CD14-positive monocyte (primary cell): ENCODE results near the gene CDCA7. TPM values are rescaled to one million over a fixed set of nuclear protein-coding genes. Genes with fewer than 3 reads are reported as not detected.
"Not testable (repeated sequence)": the region's sequence is repeated elsewhere in the genome, so short reads cannot be mapped to it uniquely, and the experiment has no call there.

Experiments
- DNase-seq, 3 donors: peaks; one replicate each; pipeline ENCODE4 v3.0.0-alpha.2; 2011 to 2022
- H2AFZ ChIP-seq: 2 replicates; pipeline ENCODE4 v1.6.0; 2012; ENCODE audit warnings: mild to moderate bottlenecking, low read depth, low read length, inconsistent platforms; ENCODE audit not compliant: insufficient read depth, poor library complexity, severe bottlenecking
- H3K27ac ChIP-seq, 2 donors: 1 replicate in 1 of 2; 2 replicates in 1 of 2; pipeline ENCODE4 v1.5.1; 2012 to 2013; ENCODE audit warnings: low read length in 2 of 2, control low read depth in 1 of 2, inconsistent platforms in 1 of 2, low read depth in 1 of 2, mild to moderate bottlenecking in 1 of 2
- H3K27me3 ChIP-seq, 2 donors: one replicate each; pipeline versions ENCODE4 v1.6.0 to v1.6.1; 2011 to 2013; ENCODE audit warnings: low read length in 2 of 2; ENCODE audit not compliant: control insufficient read depth in 2 of 2, insufficient read depth in 2 of 2
- H3K36me3 ChIP-seq, 2 donors: replicated peaks in 1 of 2; 1 replicate in 1 of 2; 2 replicates in 1 of 2; pipeline versions ENCODE4 v1.5.1 to v1.6.1; 2012 to 2013; ENCODE audit warnings: low read length in 2 of 2, control low read depth in 1 of 2, inconsistent platforms in 1 of 2, mild to moderate bottlenecking in 1 of 2; ENCODE audit not compliant: insufficient read depth in 2 of 2, control insufficient read depth in 1 of 2
- H3K4me1 ChIP-seq, 2 donors: 1 replicate in 1 of 2; 2 replicates in 1 of 2; pipeline versions ENCODE4 v1.5.1 to v1.6.1; 2012 to 2013; ENCODE audit warnings: low read length in 2 of 2, control low read depth in 1 of 2, inconsistent platforms in 1 of 2, mild to moderate bottlenecking in 1 of 2, moderate library complexity in 1 of 2; ENCODE audit not compliant: insufficient read depth in 2 of 2, control insufficient read depth in 1 of 2
- H3K4me2 ChIP-seq: replicated peaks from 2 replicates; pipeline ENCODE3; 2012; ENCODE audit warnings: low read length, moderate library complexity, mild to moderate bottlenecking; ENCODE audit not compliant: poor library complexity, severe bottlenecking; ENCODE audit errors: extremely low read depth
- H3K4me3 ChIP-seq, 3 experiments: fragments of 200-600 bp in 1 of 3; sonication (generic) in 1 of 3; replicated peaks in 1 of 3; 1 replicate in 2 of 3; 2 replicates in 1 of 3; pipeline ENCODE4 v1.5.1; 2011 to 2013; ENCODE audit warnings: low read length in 3 of 3, mild to moderate bottlenecking in 3 of 3, control low read depth in 2 of 3, low read depth in 2 of 3, inconsistent platforms in 1 of 3, moderate library complexity in 1 of 3
- H3K79me2 ChIP-seq: 2 replicates; pipeline ENCODE4 v1.6.0; 2012; ENCODE audit warnings: mild to moderate bottlenecking, control low read depth, inconsistent platforms, low read length, moderate library complexity; ENCODE audit not compliant: insufficient read depth
- H3K9ac ChIP-seq: 2 replicates; pipeline ENCODE4 v1.6.0; 2017; ENCODE audit warnings: low read length, mild to moderate bottlenecking; ENCODE audit not compliant: insufficient read depth, poor library complexity, severe bottlenecking
- H3K9me3 ChIP-seq, 2 donors: replicated peaks in 1 of 2; 1 replicate in 1 of 2; 2 replicates in 1 of 2; pipeline versions ENCODE4 v1.5.1 to v1.6.1; 2012 to 2013; ENCODE audit warnings: low read length in 2 of 2, control low read depth in 1 of 2; ENCODE audit not compliant: control insufficient read depth in 1 of 2, insufficient read depth in 1 of 2
- H4K20me1 ChIP-seq: 2 replicates; pipeline ENCODE4 v1.6.0; 2012; ENCODE audit warnings: mild to moderate bottlenecking, low read length, control low read depth, moderate library complexity; ENCODE audit not compliant: insufficient read depth
- H3K27ac Mint-ChIP-seq, 7 donors: one replicate each; pipeline ENCODE4 v1.8.0; 2020; ENCODE audit warnings: mild to moderate bottlenecking in 7 of 7, mixed read lengths in 7 of 7, moderate library complexity in 6 of 7, inconsistent platforms in 2 of 7
- H3K27me3 Mint-ChIP-seq, 3 donors: one replicate each; pipeline ENCODE4 v1.8.0; 2021 to 2022; ENCODE audit warnings: low read depth in 3 of 3, mild to moderate bottlenecking in 3 of 3, mixed read lengths in 3 of 3, moderate library complexity in 3 of 3, inconsistent platforms in 1 of 3
- H3K36me3 Mint-ChIP-seq, 2 donors: one replicate each; pipeline ENCODE4 v1.8.0; 2020; ENCODE audit warnings: mixed read lengths in 2 of 2, inconsistent platforms in 1 of 2, mild to moderate bottlenecking in 1 of 2
- H3K4me1 Mint-ChIP-seq: one replicate; pipeline ENCODE4 v1.8.0; 2020; ENCODE audit warnings: mild to moderate bottlenecking, mixed read lengths
- H3K4me3 Mint-ChIP-seq, 2 donors: one replicate each; pipeline ENCODE4 v1.8.0; 2020; ENCODE audit warnings: mild to moderate bottlenecking in 2 of 2, mixed read lengths in 2 of 2, moderate library complexity in 1 of 2
- H3K9me3 Mint-ChIP-seq, 7 donors: one replicate each; pipeline ENCODE4 v1.8.0; 2020 to 2022; ENCODE audit warnings: mixed read lengths in 7 of 7, mild to moderate bottlenecking in 6 of 7, moderate library complexity in 6 of 7, inconsistent platforms in 2 of 7
- CTCF ChIP-seq: fragments of 200-600 bp; IDR thresholded peaks from one replicate; pipeline ENCODE4 v1.8.0; 2022; ENCODE audit warnings: antibody characterized with exemption, mild to moderate bottlenecking
- WGBS: methylation state at CpG from one replicate; pipeline ENCODE4 v1.1.5; 2013; ENCODE audit warnings: missing lambda C conversion rate; ENCODE audit not compliant: insufficient coverage; 5-methylcytosine and 5-hydroxymethylcytosine counted together
- intact Hi-C, 2 donors: fragments of 100-400 bp; cut with micrococcal nuclease; formaldehyde crosslinking; loops; one replicate each; pipeline versions ENCODE4 v1.15.0 to v1.15.1; 2023
- polyA plus RNA-seq, 3 donors: library from polyadenylated mRNA; depleted of rRNA in 1 of 3; unstranded in 2 of 3; stranded (reverse) in 1 of 3; fragments of 300-500 nt in 2 of 3; fragments of >200 nt in 1 of 3; fragmentation: Illumina TruSeq in 2 of 3; gene quantifications; 1 replicate in 2 of 3; 2 replicates in 1 of 3; pipeline ENCODE4 v1.2.3, GENCODE V29; 2012 to 2021

The CDCA7 gene
- polyA plus RNA-seq, 3 donors = 0.54 to 1.7 (median 0.66) TPM

DNA sequence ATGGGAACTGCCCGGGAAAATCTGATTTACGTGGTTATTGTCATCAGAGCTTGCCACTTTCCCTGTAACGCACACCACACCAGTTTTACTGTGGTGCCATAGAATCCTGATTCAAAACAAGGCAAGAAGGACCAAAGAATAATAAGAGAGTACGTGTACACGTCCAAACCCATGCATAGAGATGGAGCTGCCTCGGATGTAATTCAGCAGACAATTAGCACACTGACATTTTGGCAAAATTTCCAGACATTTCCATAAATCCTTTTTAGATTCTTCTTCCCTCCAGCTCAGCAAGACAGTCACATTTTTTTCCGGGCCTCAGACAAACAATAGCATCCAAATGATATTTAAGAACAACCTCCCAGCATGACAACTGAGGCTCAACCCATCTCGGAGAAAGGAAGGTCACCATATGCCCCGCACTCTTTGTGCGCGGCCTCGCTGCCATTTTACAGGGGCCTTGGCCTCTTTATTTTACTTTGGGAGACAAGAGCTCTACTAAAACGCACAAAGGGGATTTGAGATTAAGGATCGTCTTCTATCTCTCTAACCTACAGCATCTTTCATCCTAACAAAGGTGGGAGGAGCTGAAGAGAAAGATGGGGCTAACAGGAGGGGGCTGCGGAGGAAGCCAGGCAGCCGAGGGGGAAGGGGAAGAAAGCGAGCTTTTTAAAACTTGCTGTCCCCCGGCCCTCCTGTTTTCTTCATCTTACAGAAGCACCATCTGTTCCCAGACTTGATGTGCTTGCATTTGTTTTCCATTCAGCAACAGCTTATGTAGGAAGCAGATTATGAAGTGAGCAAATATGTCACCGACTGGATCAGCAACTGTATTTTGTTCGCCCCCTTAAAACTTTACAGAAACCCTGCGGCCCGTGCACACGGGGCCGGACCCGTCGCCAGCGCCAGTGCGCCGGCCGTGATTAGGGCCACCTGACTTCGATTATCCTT is 61.0 kb downstream of the CDCA7 start:
- no peak overlapping the region for H3K4me3 Mint-ChIP-seq
- H3K27ac ChIP-seq = no peak overlapping the region
- no peak for TF ChIP-seq CTCF
- H3K36me3 ChIP-seq = no peaks in the 10 kb centered on the region
- no peaks in the 10 kb centered on the region for H4K20me1 ChIP-seq
- H3K9me3 Mint-ChIP-seq = peaks cover 0 to 1% (median 0%) of the 10 kb centered on the region in 7 donors
- intact Hi-C loops = no loop called here
- no peaks in the 10 kb centered on the region for H3K4me1 ChIP-seq
- no peak overlapping the region for H3K4me2 ChIP-seq
- no peak overlapping the region for H3K9ac ChIP-seq
- H3K4me3 ChIP-seq = no peak overlapping the region
- peaks cover 0 to 2% of the 10 kb centered on the region in 2 donors for H3K27me3 ChIP-seq
- no peaks in the 10 kb centered on the region for H3K4me1 Mint-ChIP-seq
- no peak for DNase-seq
- no peaks in the 10 kb centered on the region for H3K36me3 Mint-ChIP-seq
- no peak overlapping the region for H2AFZ ChIP-seq
- peaks cover 2 to 16% (median 7%) of the 10 kb centered on the region in 3 donors for H3K27me3 Mint-ChIP-seq
- no peaks in the 10 kb centered on the region for H3K9me3 ChIP-seq
- H3K27ac Mint-ChIP-seq = no peak overlapping the region
- WGBS = 84% methylated on average over 10 of the region's 31 CpGs
- H3K79me2 ChIP-seq = no peaks in the 10 kb centered on the region

DNA sequence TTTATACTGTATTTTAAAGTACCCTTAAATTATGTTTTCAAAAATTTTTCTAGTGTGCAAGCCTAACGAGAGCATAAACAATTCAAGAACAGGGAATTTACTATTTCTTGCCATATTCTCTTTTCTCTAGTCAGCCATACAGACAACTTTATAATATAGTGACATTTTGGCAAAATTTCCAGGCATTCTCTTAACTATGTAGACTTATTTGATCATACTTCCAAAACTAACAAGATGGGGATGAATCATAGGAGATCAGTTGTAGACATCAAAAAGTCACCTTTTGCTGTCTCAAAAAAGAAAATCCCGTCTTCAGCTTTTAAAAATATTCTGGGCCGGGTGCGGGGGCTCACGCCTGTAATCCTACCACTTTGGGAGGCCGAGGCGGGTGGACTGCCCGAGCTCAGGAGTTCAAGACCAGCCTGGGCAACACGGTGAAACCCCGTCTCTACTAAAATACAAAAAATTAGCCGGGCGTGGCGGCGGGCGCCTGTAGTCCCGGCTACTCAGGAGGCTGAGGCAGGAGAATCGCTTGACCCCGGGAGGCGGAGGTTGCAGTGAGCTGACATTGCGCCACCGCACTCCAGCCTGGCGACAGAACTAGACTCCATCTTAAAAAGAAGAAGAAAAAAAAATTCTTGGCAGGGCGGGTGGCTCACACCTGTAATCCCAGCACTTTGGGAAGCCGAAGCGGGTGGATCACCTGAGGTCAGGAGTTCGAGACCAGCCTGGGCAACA is 61.9 kb downstream of the CDCA7 start:
- H3K4me1 ChIP-seq, H3K36me3 ChIP-seq, intact Hi-C loops, H3K27me3 ChIP-seq, H3K4me2 ChIP-seq, H2AFZ ChIP-seq, H3K79me2 ChIP-seq, H3K4me3 Mint-ChIP-seq, H3K4me3 ChIP-seq, H3K9me3 Mint-ChIP-seq, H4K20me1 ChIP-seq, H3K36me3 Mint-ChIP-seq, H3K27ac ChIP-seq, DNase-seq, H3K4me1 Mint-ChIP-seq, H3K9ac ChIP-seq, H3K27ac Mint-ChIP-seq, H3K9me3 ChIP-seq: not testable (repeated sequence)
- 89% methylated on average over 14 of the region's 26 CpGs for WGBS
- H3K27me3 Mint-ChIP-seq = peaks cover 4 to 15% (median 5%) of the 10 kb centered on the region in 3 donors
